ENCODE measurements around the gene TFAP2A.

Gene TFAP2A

GRCh38 chr6:10411971-10412460, 2.9 kb downstream of the TFAP2A start:
- no peak for TF ChIP-seq CTCF (IDR thresholded peaks at IDR 0.05; ENCODE audit: insufficient read depth, missing control alignments)
- no peak for FAIRE-seq
- DNase-seq (ENCODE audit: insufficient read length, low spot score): no peak

DNA sequence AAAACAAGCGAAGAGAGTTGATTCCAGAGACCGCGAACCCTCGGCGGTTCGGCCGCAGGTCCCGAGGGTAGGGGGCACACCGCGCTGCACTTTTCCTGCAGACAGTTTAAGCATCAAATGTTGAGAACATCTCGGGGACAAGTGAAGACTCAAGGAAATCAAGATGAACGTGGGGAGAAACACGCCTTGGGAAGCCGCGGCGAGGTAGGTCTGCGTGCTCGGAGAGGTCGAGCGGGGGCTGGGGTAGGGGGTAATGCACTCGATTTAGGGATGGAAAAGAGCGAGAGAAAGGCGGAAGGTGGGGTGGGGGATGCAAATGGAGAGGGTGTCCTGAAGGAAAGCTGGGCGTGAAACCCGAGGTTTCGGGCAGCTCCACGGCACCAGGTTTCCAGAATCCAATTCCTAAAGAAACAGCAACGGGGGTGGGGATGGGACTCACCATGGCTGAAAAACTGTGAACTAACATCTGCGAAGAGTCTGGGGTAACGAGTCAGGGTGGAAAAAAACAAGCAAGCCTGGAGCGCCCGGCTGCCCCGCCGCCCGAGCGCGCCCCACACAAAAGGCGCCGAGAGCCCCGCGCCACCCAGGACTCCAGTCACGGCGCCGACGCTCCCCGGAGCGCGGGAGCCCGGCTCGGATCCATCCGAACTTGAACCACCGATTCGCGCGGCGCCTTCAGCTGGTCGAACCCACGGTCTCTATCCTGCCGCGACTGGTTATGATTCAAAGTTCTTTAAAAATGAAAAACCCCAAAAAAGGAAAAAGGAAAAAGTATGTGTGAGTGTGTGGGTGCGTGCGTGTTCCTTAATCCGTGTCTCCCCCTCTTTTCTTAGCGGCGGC, 3.5 kb downstream of the TFAP2A start:
- DNase-seq (ENCODE audit: insufficient read length, low spot score) (no peak), FAIRE-seq (no peak)
- no peak for TF ChIP-seq CTCF (IDR thresholded peaks at IDR 0.05; ENCODE audit: insufficient read depth, missing control alignments)

- TF ChIP-seq CTCF (IDR thresholded peaks at IDR 0.05; ENCODE audit: insufficient read depth, missing control alignments): no peak
- FAIRE-seq (no peak), DNase-seq (ENCODE audit: insufficient read length, low spot score) (no peak)
Measured at GRCh38 chr6:10410207-10411050, 4.4 kb downstream of the TFAP2A start.

- DNase-seq (ENCODE audit: insufficient read length, low spot score): no peak
Measured at GRCh38 chr6:10409731-10410206, 5.1 kb downstream of the TFAP2A start.

DNA sequence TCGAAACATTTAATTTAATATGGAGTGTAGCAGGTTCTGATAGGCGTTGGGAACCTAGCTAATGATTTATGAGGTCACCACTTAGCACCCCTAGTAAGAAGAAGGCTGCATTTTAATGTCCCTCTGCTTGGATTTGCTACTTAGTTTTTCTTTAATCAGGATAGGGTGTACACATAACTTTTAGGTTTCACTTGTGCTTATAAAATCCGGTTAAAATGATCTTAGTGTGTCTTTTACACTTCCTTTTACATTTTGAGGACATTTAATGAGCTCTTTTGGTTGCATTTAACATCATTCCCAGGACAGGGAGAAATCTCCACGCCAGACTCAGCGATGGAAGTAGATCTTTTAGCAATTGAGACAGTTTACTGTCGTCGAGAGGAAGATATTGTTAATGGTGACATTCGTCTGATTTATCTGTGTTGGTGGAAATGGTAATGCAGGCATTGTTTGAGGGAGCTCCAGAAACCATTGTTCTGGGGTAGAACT, 5.6 kb downstream of the TFAP2A start:
- no peak for FAIRE-seq
- TF ChIP-seq CTCF (IDR thresholded peaks at IDR 0.05; ENCODE audit: insufficient read depth, missing control alignments): no peak
- DNase-seq (ENCODE audit: insufficient read length, low spot score): no peak

More at GRCh38 chr6:10409731-10410206, 5.1 kb downstream of the TFAP2A start:
- no peak for FAIRE-seq
- TF ChIP-seq CTCF (IDR thresholded peaks at IDR 0.05; ENCODE audit: insufficient read depth, missing control alignments): no peak

- FAIRE-seq (no peak), DNase-seq (ENCODE audit: insufficient read length, low spot score) (no peak)
- TF ChIP-seq CTCF (IDR thresholded peaks at IDR 0.05; ENCODE audit: insufficient read depth, missing control alignments): no peak
Measured at GRCh38 chr6:10408457-10408856, 6.4 kb downstream of the TFAP2A start.
